CD4-positive, alpha-beta T cell treated with Interleukin-4 for 4 hours (primary cell): Measurements from ENCODE around the gene SIK2.
A peak's percentile ranks its signal among the peaks of the same experiment; 100 is the strongest.
"Not testable (repeated sequence)": the region's sequence is repeated elsewhere in the genome, so short reads cannot be mapped to it uniquely, and the experiment has no call there.

Experiments
- DNase-seq: peaks from one replicate; pipeline ENCODE4 v3.0.0-alpha.2; 2020

Gene SIK2

DNA sequence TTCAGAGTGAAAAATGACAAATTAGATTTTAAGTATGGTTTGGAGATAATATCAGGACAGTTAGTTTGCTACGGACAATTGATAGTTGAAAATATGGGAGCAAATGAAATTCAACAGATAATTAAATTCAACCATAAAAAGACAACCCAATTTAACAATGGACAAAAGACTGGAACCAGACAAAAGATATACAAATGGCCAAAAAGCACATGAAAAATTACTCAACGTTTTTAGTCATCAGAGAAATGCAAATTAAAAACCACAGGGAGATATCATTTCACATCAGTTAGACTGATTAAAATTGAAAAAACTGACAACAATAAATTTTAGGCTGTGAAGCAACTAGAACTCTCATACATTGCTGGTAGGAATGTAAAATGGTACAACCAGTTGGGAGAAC is 27.2 kb downstream of the SIK2 start:
- DNase-seq, result no peak

DNA sequence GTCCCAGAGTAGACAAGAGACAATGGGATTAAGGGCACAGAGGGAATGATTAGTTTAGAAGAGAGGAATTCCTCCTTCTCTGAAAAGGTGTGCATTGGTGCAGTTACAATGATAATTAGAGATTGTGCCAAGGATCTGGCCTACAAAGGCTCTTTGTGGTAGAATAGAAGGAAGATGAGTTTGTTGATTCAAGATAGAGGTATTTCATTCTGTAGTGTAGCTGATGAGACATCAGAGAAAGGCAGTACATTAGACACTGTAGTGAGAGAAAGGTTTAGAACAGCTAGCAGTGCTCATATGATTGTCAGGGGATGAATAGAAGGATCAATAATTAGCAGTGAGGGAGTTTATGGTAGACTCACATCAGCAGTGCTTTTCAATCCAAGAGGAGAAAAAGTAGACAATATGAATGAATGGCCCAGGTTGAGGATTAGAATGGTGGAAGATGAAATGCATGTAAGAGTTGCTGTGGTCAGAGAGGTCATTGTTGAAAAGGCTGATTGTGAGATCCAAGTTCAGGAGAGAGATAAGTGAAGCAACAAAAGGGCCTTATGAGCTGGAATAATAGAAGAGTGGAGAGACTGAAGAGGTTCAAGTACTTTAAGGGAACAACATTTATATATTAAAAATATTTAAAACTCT is 28.9 kb downstream of the SIK2 start:
- DNase-seq, result no peak

DNA sequence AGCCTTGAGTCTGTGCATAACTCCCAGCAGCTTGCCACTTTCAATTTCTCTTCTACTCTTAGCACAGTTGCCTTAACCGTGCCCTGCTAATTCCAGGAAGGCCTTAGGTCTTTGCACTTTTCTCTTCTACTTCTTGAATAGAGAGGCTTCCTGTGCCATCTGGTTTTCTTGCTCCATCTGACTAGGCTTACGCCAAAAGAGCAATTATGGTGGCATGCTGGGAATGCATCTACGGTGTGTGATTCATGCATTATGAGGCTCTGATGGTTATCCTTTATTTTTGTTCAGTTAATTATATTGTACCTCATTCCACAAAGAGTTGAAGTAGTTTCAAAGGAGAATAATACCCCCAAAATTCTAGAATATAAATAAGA is 29.4 kb downstream of the SIK2 start:
- DNase-seq, result peak; percentile 13

DNA sequence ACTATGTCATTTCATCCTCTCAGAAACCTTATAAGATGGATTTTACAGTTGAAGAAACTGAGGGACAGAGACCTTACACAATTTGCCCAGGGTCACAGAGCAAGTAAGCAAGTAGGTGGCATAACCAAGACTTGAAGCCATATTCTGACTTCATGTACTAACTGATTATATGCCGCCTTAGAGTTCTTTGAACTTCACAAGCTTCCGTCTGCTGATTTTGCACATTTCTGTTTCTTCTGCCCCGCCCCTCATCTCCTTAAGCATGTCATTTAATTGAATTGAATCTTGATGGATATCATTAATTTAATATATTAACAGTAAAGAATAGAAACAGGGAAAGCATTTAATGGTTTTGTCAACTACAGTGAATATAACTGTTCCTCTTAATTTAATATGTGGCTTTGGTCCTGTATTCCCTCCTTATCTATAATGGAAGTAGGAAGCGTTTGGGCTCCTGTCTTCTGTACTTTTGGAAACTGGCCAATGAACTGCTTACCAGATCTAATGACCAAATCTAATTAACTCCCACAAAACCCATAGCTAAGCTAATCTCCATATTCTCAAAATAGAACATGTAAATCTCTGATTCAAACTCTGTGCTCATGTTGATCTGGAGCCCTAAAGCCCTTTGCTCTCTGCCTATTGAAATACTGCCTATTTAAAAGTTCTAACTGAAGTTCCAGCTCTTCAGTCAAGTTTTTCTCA is 30.4 kb downstream of the SIK2 start:
- DNase-seq, result no peak

DNA sequence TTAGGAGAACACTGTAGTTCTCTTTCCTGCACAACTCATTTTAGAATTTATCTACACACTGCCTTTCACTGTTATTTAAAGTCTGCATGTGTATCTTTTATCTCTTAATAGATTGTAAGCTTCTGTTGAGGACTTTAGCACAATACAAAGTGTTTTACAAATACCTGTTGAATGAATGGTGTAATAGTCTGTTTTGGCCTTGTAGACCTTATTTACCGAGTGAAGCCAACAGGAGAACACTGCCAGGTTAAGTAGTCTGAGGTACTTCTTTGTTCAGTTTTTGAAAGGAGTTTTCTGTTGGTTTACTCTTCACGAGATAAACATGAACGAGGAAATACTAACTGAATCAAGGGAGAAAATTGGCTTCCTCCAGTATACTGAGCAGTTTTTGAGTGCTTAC is 31.0 kb downstream of the SIK2 start:
- no peak for DNase-seq

DNA sequence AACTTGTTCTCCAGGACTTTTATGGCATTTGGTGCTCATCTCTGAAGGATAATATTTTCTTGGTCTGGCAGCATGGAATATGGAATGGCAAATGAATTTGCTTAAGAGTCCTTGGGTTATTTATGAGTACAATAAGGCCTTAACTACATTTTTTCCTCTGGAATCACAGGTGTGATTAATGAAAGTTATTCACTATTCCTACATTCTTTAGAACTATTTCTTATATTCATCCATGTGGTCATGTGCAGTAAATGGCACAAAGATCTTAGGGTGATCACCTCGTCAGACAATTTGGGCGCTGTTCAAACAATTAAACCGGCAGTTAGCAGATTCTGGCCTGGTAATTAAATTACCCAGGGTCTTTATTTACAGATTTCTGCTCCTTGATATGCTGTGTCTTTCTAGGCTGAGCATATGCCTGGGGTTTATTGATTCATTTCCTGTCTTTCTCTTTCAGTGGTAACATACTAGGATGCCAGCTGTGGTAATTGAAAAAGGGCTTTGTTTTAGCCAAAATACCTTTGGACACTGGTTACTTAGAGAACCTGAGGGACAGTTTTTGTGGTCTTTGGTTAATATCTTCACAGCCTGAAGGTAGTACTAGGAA is 31.6 kb downstream of the SIK2 start:
- no peak for DNase-seq

DNA sequence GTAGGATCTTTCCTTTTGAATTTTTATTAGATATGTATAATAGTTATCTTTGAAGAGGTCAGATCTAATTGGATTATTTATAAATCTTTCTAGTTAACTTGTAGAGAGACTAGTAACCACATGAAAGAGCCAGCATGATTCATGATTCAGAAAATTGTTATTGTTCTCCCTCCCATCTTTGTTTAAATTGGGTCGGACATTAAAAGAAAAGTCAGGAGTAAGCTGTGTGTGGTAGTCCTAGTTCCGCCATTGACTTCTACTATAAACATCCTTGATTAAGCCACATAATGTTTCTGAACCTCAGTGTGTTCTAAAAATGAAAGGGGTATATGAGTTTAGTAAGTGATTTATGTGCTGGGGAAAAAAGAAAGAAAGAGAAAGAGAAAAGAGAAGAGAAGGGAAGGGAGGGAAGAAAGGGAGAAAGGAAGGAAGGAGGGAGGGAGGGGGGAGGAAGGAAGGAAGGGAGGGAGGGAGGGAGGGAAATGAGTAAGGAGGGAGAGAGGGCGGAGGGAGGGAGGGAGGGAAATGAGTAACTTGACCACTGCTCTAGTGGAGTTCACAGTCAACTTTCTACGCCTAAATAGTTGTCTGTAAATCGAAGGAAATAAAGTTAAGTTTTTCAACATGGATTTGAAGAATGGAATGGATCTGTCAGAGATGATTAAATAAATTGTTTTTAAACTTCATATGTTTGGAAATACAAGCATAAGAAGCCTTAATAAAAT is 32.9 kb downstream of the SIK2 start:
- peak; percentile 4 for DNase-seq

DNA sequence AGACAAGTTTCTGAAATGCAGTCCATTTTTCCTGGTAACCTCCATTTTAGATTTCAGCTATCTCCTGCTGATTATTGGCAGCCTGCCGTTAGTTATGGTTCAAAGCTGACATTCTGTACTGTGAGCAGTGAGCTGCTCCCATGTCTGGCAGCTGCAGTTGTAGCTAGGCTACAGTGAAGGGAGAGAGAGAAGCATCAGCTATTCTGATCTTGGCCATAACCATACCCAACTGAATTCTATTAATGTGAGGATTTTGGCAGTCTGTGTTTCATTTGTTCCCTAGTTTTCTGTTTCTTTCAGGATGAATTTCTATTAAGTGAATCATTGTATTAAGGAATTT is 33.4 kb downstream of the SIK2 start:
- DNase-seq, result no peak

DNA sequence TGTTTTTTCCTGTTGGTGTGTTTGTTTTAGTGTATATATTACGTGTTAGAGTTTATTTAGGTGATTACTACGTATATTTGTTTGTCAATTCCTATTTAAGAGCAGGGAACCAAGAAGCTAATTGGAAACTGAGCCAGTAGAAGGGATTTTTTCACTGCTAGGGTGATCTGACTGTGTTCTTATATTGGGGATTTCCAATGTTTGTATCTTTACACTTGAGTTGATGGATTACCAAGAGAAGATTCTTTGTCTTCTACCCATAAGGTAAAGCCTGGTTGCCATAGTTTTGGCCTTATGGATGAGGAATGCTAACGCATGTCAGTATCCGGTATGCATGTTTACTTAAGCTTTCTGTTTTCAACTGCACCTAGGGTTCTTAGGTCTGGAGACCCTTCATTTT is 35.6 kb downstream of the SIK2 start:
- DNase-seq, result no peak

DNA sequence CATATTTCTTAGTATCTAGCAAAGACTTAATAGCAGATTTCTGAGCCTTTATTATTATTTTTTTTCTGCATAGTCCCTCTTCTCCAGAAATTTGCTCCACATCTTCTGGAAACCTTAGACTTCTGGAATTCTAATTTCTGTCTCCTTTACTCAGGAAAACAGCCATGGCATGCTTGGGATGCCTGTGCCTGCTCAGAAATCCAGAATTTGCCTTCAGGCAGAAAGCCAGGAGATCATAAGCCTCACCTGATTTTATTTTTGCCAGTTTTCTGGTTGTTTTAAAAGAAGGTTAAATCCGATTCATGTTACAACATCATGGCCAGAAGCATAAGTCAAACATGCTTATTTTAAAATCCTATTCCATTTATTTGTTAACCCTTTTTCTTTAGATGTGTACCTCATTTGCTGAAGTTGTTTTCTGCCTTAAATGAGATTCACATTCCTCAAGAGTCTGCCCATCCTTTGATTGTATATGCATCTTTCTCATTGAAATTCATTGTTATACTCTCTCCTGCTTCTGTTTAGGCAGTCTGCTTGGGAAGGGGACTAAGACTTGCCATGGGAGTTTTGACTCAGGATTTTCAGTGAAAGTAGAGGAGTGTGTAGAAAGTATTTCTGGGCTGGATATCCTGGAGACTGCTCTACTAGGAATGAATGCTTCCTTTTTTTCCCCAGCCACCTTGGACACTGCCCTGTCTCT is 37.1 kb downstream of the SIK2 start:
- DNase-seq, result no peak

DNA sequence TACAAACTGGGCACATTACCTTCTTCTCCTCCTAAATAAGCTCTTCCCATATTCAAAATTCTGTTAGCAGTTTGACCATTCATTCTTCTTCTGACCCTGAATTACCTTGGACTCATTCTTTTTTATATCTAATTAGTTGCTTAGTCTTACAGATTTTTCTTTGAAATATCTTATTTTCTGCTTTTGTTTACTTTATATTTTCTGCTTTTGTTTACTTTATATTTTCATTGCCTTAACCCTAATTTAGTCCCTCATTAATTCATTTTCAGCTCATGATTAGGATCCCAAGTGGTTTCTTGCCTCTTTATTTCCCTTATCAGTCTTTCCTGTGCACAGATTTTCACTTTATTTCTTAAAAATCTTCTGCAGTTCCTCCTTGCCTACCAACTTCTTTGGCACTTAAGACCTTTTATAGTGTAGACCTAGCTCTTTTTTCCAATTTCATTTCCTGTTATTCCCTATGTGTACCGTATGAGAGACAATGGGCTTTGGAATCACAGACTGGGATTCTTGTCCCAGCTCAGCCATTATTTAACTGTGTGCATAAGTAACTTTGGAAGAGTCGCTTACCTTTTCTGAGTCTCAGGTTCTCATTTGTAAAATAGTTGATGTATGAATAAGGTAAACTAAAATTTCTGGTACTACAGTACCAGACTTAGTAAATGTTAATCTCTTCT is 39.2 kb downstream of the SIK2 start:
- no peak for DNase-seq

DNA sequence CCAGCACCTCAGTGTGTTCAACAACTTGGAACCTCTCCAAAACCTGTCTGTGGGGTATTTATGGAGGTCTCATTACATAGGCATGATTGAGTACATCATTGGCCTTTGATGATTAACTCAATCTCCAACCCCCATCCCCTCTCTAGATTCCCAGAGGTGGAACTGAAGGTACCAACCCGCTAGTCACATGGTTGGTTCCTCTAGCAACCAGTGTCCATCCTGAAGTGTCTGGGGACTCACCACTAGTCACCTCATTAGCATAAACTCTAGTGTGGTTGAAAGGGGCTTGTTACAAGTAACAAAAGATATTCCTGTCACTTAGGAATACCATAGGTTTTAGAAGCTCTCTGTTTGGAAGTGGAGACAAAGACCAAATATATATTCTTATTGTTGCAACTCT is 40.3 kb downstream of the SIK2 start:
- DNase-seq, result no peak

DNA sequence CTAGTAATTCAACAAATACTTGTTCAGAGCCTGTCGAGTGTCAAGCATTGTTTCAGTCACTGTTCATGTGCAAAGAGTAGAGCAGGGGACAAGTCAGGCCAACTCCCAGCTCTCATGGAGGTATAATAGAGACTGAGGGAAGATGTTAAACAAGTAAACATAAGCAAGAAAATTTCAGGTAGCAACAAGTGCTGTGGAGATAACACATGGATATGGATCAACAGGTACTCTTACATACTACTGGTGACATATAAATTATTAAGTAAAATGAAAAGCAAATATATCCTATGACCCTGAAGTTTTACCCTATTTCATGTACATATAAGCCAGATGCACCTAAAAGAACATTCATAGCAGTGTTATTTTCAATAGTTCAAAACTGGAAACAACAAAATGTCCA is 42.7 kb downstream of the SIK2 start:
- no peak for DNase-seq

DNA sequence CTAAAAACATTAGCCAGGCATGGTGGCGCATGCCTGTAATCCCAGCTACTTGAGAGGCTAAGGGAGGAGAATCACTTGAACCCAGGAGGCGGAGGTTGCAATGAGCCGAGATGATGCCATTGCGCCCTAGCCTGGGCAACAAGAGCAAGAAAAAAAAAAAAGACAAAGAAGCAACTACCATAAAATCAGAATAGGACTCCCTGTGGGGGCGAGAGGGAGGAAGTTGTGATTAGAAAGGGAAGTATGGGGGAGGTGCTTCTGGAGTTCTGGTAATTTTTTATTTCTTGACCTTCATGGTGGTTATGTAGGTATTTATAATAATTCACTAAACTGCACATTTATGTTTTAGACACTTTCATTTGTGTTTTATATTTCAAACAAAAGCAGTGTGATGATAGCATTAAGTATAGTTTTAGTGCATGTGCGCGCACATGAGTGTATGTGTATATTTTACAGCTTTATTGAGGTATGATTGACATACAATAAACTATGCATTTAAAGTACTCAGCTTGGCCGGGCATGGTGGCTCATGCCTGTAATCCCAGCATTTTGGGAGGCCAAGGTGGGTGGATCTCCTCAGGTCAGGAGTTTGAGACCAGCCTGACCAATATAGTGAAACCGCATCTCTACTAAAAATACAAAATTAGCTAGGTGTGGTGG is 43.5 kb downstream of the SIK2 start:
- DNase-seq, result no peak

DNA sequence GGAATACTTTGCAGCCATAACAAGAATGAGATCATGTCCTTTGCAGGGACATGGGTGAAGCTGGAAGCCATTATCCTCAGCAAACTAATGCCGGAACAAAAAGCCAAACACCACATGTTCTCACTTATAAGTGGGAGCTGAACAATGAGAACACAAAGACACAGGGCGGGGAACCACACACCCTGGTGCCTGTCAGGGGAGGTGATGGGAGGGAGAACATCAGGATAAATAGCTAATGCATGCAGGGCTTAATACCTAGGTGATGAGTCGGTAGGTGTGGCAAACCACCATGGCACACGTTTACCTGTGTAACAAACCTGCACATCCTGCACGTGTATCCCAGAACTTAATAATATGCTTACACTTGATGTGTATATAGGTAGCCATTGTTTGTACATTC is 49.1 kb downstream of the SIK2 start:
- not testable (repeated sequence) for DNase-seq

DNA sequence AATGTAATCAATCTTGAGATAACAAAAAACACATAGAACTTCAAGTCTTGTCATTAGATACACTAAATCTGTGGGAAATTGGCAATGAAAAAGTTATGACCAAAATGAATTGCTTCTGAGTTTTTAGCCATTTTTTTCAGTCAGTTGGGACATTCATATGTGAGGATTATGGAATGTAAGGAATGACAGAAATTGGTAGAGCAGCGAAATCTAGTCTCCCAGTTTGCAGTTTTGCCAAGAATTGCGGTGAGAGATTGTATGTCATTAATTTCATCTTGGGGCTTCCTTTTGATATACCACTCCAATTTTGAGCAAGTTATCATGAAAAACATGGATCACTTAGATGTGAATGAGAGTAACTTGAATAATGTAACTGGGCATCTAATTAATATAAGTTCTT is 49.9 kb downstream of the SIK2 start:
- DNase-seq, result no peak

DNA sequence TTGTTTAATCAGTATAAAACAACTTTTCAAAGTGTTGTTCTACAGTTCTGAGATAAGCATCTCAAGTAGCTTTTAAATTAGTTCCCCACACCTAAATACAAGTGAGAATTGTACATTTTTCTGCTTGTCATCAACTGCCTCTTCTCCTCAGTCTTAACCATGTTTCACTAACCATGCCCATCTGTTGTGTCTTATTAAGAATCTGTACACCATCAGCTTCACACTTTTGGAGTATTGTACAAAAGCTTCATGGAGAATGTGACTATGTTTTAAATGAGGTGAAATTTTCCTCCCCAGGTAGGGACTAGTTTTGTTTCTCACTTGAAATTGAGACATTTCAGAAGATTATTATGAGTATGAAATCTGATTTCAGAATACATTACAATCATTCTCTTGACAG is 52.4 kb downstream of the SIK2 start:
- DNase-seq, result no peak

DNA sequence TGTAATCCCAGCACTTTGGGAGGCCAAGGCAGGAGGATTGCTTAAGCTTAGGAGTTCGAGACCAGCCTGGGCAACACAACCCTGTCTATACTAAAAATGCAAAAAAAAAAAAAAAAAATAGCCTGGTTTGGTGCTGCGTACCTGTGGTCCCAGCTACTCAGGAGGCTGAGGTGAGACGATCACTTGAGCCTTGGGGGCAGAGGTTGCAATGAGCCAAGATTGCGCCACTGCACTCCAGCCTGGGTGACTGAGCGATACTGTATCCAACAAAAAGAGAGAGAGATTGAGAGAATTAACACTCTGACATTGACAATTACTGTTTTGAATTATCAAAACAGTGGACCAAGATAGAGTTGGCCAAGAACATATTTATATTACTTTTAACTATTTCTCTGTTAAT is 53.7 kb downstream of the SIK2 start:
- DNase-seq, result no peak

DNA sequence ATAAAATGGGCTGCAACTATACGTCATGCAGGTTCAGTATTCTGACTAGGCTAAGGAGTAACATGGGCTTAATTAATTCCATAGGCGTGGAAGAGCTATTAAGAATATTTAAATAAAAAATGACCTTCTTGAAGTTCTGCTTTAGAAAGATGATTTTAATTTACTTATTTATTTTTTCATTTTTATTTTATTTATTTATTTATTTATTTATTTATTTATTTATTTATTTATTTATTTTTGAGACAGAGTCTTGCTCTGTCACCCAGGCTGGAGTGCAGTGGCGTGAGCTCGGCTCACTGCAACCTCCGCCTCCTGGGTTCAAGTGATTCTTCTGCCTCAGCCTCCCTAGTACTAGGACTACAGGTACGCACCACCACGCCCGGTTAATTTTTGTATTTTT is 55.7 kb downstream of the SIK2 start:
- DNase-seq, result not testable (repeated sequence)

DNA sequence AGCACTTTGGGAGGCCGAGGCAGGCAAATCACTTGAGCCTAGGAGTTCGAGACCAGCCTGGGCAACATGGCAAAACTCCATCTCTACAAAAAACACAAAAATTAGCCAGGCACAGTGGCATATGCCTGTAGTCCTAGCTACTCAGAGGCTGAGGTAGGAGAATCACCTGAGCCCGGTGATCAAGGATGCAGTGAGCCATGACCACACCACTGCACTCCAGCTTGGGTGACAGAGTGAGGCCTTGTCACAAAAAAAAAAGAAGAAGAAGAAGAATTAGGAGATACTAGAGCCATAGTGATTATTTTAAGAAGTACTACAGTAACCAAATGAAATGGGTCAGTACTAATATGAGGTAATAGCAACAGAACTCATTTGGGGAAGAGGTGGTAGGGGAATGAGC is 56.2 kb downstream of the SIK2 start:
- not testable (repeated sequence) for DNase-seq

DNA sequence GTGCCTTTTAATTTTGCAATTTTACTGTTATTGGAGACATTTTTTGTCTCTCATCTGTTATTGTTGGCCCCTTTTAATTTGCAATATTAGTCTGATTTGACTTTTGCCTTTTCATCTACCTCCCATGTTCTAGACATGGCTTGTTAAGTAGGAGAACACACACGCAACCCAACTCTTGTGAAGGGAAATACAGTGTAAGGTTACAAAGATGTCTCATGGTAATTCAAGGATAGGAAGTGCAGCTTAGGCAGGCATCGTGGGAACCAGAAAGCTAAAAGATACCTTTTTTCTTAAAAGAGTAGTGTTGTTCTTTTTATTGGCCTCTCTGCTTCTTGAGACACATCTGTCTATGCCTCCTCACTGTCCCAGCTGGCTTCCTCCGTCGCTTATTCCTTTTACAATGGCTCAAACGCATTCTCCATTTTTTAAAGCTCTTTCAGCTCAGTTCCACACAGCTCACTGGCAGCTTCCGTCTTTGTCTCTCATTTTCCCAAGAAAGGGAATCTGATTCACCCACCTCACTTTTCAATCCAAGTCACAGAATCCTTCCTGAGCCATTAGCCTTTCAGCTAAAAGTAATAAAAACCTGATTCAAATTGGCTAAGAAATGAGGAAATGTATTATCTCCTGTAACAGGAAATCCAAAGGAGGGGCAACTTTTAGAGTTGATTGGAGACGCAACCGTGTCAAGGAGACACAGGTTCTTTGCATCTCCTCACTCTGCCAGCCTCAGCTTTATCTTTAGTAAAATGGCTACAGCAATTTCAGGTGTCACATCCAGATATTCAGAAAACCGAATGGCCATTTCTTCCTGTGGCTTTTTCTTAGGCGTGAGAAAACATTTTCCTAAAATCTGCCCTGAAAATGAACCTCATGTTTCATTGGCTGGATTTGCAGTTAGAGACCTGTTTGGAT is 57.2 kb downstream of the SIK2 start:
- DNase-seq, result no peak
